T-helper 2 cell treated with Interferon-gamma antibody and Interleukin-4, amounts not matched to agents 100 ng/mL and 5 ng/mL, for 36 hours (primary cell): ENCODE data around the gene LANCL2. TPM values are rescaled to one million over a fixed set of nuclear protein-coding genes. Genes with fewer than 3 reads are reported as not detected.
"Not testable (repeated sequence)": the region's sequence is repeated elsewhere in the genome, so short reads cannot be mapped to it uniquely, and the experiment has no call there.

Source experiments
- intact Hi-C: fragments of 100-400 bp; cut with micrococcal nuclease; formaldehyde crosslinking; loops from one replicate; pipeline ENCODE4 v1.15.1; 2023
- total RNA-seq: library from RNA; stranded (reverse); gene quantifications from 2 replicates; pipeline ENCODE4 v1.2.3, GENCODE V29; 2022

Gene LANCL2, protein sequence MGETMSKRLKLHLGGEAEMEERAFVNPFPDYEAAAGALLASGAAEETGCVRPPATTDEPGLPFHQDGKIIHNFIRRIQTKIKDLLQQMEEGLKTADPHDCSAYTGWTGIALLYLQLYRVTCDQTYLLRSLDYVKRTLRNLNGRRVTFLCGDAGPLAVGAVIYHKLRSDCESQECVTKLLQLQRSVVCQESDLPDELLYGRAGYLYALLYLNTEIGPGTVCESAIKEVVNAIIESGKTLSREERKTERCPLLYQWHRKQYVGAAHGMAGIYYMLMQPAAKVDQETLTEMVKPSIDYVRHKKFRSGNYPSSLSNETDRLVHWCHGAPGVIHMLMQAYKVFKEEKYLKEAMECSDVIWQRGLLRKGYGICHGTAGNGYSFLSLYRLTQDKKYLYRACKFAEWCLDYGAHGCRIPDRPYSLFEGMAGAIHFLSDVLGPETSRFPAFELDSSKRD
- total RNA-seq: 10.6 and 11.3 TPM in 2 replicates

DNA sequence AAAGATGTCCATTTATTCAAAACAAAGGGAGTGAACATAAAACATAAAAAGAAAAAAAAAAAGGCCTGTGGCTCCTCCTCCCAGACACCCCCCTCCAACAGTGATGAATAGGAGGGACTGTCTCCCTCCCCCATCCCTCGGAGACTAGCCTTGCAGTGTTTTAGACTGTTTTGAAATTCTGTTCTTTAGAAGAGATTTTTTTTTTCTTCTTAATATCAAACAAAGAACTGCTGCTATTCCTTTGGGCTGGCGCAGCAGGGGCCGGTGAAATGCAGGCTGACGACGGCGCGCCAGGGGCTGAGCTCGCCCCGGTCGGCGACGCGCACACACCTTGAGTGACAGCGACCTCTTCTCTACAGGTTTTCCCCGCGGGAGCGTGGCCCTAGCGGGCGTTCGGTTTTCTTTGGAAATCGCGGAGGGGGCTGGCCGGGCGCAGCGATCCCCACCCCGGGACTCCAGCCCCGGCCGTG is at the start of gene LANCL2:
LANCL2 (plus strand) TSS at position 133 of the 470 bp plus-strand sequence. CDS start 689 bp downstream, outside the sequence.
- intact Hi-C loops: loop anchor here (1.0 to 5.0 kb wide), 7 partner anchors 56 to 687 kb away; partner anchors contain the start of genes CCT6A, MRPS17, PSPH and SEC61G

DNA sequence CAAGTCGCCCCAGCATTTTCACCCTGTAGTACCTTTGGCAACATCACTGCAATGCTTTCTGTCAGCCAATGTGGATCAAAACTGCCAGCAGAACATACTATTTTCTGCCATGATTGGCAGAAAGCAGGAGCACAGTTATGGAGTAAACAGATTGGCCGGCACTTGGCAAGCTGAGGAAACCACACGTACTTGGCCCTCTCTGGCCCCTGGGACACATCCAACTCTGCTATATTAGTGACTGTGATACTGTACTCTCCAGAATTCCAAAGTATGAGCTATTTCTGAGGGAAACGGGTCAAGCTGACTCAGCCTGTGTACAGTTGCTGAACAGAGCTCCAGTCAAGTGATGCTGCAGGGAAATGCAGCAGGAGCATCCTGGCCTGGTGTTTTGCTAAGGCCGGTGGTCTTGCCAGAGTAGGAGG is 39.8 kb upstream of the LANCL2 start:
- intact Hi-C loops: no loop called here

DNA sequence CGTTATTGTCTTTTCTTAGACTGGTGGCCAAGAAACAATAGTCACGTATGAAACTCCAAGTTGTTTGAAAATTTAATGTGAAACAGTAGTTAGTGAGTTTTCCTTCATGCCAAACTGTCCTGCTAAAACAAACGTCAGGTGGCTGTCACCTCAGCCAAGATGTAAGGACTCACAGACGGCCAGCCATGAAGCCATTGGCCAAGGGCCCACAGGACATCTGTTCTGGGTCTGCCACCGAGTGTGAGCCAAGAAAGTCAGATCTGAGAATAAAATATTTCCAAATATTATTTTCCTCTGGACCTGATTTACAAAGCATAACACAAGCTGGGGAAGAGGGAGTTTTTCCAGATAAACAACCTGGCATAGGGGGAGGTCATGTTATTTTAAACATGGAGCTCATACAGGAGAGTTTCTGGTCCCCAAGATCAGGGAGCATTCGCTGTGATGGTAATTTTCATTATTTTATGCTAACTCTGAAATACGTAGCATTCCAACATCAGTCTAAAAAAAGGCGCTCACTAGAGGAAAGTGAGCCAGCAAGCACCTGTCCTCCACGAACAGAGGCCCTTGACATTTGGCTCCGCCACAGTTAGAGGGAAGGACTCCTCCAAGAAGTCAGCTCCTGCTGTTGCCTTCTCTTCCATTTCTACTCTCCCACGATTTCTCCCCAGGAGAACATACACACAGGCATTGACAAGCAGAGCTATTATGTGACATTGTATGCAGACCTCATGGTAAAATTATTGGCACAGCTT is 38.9 kb upstream of the LANCL2 start:
- intact Hi-C loops: no loop called here

DNA sequence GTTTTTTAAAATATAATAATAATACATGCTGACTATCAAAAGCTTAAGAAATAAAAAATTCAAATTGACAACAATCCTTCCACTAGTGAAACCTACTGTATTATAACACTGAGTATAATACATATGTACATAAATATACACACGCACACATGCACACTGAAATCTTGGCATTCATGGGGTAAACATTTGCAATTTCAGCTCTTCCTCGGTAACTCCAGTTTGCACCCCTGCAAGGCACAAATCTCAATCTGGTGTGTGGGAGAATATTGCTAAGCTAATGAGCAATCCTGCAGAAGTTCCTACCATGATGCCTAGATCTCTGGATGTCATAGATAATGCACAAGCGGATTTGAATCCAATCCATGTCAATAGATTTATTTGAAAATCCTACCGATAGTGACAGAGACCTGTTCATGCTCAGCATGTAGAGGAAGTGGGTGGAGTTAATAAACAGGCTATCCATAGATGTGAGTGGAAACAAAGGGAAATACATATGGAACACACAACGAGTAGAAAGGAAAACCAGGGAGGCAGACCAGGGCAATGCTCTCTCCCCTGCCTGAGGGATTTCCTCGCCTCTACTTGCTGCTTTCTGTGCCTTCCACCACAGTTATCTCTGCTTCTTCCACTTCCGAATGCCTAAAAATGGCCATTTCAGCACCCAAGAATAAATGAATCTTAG is 38.1 kb upstream of the LANCL2 start:
- intact Hi-C loops: no loop called here

DNA sequence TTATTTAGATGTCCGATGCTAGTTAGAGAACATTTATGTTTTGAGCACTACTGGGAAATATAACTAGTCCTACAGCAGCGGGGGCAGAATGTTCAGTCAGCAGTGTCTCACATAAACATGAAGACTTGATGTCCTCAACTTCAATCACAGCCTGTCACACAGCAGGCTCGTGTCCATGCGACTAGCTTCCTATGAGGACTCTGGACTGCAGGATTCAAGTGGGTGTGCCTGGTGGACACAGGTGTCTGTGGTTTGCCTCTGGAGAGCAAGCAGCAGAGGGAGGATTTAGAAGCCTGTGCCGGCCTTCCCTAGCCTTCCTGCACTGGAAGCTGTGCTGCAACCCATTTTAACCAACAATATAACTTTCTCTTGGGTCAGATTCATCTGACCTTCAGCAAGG is 30.0 kb upstream of the LANCL2 start:
- intact Hi-C loops: no loop called here

DNA sequence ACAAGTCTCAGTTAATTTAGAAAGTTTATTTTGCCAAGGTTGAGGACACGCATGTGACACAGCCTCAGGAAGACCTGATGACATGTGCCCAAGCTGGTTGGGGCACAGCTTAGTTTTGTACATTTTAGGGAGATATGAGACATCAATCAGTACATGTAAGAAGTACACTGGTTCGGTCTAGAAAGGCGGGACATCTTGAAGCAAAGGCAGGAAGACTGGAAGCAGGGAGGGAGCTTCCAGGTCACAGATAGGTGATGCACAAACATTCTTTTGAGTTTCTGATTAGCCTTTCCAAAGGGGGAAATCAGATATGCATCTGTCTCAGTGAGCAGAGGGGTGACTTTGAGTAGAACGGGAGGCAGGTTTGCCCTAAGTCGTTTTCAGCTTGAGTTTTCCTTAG is 29.4 kb upstream of the LANCL2 start:
- intact Hi-C loops: no loop called here

DNA sequence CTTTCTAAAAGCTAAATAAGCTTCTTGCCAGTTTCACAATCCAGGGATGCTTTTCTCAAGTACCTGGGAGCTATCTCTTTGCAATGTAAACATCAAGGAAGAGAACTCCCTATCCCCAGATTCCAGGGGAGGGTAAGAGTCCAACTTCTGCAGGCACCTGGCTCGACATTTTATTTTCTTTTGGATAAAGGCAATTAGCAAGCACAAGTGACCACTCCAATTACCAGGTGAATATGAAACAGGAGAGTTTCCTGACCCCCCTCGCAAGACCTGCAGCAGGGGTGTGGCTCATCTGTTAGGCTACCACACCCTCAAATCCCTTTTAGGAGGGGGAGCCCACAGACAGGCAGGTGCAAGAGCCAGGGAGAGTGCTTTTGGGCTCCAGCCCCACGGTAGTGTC is 28.6 kb upstream of the LANCL2 start:
- intact Hi-C loops: no loop called here

DNA sequence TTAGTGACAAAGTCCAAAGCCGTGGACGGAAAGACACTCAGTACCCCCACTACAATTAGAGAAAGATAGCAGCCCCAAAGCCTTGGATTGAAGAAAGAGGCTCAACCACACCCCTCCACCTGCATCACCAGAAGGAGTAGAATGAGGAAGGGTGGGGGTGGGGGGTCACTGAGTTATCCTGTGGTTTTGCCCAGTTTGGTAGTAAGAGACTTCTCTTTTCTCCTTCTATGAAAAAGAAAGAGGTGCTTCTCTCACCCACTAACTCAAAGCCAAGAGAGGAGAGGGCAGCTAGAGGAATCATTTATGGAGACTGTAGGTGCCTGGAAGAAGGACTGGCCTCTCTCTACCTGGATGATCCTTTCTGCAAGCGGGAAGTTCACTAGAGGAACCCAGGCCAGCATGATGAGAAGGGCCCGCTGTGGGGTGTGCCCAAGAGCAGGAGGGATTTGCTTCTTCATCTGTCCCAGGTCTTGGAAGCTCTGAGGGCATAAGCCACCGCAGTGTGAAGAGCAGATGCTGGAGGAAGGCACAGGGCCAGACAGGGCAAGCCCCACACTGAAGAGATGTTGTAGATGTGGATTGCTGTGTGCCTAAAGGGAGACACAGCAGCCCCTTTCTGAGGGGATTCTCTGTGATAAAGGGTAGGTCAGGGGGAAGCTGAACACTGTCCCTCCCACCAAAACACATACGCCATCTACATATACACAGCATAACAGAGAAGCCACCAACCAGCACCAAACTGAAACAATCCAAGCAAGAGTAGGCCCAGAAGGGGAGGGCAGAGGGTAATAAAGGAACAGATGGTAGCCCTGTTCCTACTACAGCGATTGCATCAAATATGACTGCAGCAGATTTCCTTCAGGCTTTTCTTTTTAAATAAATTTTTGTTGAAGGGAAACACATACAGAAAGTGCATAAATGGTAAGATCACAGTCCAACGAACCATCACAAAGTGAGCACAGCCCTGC is 25.8 kb upstream of the LANCL2 start:
- intact Hi-C loops: no loop called here

DNA sequence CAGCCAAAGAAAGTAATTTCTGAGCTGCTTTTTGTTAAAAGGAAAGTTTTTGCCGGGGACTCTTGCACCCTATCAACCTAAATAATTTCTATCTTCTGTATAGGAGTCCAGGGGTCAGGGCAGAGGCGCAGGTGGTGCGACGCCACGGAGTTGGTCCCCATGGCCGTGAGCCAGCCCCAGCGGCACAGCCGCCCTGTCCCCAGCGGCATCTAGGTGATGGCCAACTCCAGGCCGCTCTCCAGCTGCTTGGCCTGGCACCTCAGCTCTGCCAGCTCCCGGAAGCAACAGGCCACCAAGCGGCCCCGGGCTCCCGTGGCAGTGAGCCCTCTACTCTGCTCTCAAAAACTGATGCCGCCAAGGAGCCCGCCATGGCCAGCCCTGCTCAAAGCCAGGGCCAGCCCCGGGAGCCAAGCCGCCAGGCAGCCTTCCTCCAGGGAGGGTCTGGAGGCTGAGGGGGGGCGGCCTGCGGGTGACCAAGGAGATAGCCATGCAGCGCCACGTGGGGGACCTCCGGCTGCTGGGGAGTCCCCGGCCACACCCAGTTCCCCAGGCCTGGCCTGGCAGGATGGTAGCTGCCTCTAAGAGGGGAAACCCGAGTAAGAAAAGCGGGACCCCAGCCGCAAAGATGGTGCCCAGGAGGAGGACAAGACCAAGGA is 22.8 kb upstream of the LANCL2 start:
- intact Hi-C loops: no loop called here

DNA sequence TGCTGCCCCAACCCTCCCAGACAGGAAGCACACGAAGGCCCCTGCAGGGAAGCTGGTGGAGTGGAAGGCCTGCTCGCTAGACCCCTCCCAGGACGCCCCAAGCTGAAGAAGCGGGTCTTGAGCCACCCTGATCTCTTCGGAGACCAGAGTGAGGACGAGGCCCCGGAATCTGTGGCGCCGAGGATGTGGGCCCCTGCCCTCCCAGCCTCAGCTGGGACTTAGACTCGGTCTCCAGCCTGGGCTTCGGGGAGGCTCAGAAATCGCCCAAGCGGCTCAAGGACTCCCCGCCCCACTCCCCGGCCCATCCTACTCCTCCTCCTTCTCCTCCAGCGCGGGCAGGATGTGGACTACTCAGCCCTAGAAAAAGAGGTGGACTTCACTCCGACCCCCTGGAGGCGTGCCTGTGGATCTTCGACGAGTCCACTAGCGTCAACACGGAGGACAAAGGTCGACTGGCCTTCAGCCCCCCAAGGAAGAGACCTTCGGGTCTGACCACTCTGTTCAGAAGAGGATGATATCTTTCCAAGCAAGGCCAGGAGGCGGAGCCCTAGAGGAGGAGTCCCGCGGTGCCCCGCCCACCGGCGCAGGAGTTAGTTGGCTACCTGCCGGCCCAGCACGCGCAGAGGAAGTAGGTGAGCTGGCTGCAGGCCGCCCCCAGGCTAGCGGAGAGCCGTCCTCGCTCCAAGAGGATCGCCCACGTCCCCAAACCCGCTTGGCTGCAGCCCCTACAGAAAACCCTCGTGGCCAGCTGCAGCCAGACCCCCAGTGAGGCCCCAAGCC is 21.9 kb upstream of the LANCL2 start:
- intact Hi-C loops: no loop called here

DNA sequence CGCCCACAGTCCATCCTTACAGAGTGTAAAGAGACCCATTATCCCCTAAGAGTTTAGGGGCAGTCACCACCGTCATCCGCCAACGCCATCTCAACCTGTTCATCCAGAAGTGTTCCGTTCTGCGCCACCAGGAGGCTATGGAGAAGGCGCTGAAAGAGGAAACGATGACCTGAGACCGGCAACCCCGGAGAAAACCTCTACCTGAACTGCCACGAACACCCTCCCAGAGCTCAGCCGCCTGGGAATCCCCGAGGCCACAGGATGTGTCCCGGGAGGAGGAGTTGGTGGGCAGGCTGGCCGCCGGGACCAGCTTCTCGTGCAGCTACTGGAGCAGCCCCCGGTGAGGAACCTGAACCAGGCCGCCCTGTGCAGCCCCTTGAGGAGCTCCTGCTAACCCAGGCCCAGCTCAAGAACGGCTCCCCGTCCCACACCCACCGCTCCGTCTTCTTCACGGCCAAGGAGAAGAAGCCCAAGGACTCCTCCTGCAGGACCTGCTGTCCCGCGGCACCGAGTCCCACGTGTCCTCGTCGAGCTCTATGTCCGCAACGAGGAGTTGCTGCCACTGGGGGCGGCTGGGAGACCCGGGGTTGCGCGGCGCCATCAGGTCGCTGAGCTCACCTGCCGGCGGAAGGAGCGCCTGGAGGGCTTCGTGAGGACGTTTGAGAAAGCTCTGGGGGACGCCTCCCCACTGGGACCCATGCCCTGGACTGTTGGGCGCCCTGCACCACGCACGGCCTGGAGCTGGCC is 21.1 kb upstream of the LANCL2 start:
- intact Hi-C loops: no loop called here

DNA sequence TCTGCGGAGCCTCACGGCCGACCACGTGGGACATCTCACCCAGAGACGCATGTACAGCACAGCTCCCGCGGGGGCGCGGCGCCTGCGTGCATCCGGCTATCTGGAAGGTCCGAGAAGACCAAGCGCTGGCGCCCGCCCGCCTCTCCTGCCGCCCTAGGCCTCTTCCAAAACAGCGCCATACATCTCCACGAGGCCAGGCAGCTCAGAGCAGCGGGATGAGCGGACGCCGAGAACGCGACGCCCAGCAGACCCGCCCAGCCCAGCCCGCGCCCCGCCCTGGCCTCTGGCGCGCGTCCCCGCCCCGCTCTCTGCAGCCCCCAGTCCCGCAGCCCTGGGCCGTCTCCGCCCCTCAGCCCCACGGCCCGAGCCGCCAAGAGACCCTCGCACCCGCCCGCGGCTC is 20.3 kb upstream of the LANCL2 start:
- intact Hi-C loops: no loop called here

DNA sequence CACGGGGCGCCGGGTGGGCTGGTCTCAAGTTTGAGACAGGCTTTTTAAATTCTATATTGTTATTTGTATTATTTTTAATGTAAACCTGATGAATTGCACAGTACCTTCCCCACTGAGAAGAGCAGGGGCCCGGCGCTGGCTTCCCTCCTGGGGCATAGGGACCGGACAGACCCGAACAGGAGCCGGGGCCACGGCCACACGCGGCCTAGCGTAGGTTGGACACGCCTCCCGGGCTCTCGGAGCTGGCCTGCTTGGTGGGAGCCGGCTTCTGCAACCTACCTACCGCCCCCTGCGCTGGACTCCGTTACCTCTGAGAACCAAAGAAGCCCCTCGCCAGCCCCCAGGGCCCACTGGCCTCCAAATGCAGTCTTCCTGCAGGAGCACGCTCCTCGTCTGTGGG is 19.8 kb upstream of the LANCL2 start:
- intact Hi-C loops: no loop called here

DNA sequence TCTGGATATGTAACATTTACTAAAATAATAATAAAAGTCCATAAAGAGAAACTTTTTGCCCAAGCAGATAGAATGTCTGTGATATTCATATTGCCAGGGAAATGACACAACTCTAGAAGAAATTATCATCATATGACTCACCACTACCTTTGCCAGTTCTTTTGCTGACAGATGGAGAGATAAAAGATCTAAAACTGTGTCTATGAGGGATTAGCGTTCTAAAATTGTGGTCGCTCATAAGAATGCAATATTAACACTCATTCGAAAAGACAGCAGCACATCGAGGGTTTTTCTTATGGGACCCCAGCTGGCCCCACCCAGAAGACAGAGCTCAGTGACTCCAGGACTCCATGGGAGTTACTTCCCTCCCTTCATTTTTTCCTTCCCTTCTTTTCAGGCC is 16.6 kb upstream of the LANCL2 start:
- intact Hi-C loops: no loop called here

DNA sequence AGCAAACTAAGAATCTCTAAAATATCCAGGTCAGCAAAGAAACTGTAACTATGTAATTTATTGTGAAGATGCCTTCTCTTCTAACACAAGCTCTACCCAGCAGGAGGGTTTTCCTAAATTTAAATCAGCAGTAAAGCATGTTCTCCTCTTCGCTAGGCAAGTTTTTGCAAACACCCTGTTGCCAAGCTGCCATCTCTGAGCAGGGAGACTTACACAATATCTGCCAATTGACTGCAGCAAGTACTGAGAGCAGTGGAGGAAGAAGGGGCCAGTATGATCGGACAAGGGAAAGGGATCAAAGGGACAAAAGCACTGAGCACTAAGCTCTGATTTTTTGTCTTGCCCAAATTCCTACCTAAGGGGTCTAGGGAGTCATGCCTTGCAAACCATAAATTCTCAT is 16.0 kb upstream of the LANCL2 start:
- intact Hi-C loops: loop anchor here (1.0 kb wide), 1 partner anchor 40 kb away; no protein-coding TSS in a partner anchor

DNA sequence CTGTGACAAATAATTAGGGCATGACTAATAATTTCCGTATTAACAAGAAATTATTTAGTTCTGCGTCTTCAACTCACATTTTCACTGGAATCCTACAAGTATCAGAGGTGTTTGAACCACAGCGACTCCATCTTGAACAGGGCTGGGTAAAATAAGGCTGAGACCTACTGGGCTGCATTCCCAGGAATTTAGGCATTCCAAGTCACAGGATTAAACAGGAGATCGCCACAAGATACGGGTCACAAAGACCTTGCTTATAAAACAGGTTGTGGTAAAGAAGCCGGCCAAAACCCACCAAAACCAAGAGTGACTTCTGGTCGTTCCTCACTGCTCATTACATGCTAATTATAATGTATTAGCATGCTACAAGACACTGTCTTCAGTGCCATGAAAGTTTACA is 14.9 kb upstream of the LANCL2 start:
- intact Hi-C loops: no loop called here

DNA sequence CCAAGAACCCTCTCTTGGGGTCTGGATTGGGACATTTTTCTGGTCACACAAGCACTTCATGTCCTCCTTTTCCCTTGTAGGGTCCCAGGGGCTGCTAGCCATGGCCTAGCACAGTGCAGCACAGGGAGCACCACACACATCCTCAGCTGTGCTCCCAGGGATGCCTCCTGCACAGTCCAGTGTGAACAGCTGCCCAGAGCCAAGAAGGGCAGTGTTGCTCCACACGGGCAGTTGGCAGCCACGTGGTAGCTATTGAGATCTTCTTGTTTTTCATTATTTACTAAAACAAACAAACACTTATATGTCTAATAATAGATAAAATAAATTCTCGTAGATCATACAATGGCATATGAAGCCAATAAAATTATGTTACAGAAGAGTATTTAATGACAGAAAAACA is 13.9 kb upstream of the LANCL2 start:
- intact Hi-C loops: no loop called here

DNA sequence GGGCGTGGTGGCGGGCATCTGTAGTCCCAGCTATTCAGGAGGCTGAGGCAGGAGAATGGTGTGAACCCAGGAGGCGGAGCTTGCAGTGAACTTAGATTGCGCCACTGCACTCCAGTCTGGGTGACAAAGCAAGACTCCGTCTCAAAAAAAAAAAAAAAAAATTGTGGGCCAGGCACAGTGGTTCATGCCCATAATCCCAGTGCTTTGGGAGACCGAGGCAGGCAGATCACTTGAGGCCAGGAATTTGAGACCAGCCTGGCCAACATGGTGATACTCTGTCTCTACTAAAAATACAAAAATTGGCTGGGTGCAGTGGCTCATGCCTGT is 12.2 kb upstream of the LANCL2 start:
- intact Hi-C loops: not testable (repeated sequence)

DNA sequence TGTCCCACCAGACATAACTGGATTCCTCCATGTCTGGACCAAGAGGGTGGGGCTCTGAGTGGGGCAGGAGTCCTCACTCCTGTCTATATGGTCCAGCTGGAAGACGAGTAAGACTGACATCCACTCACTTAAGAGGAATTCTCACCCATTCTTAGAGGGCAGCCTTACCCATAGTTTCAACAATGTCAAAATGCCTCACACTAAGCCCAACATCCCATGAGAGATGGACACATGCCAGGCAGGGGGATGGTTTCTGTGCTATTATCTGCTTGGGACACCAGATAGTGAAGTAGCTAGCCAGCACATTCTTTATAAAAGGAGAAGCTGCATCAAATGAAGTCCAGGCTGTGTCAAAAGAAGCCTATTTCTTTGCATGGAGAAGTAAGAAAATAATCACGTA is 4.7 kb upstream of the LANCL2 start:
- intact Hi-C loops: no loop called here
